Caco-2 (cell line): Measurements from ENCODE around the gene LIM2. TPM values are rescaled to one million over a fixed set of nuclear protein-coding genes. Genes with fewer than 3 reads are reported as not detected.
A peak's percentile ranks its signal among the peaks of the same experiment; 100 is the strongest.
"Not testable (repeated sequence)": the region's sequence is repeated elsewhere in the genome, so short reads cannot be mapped to it uniquely, and the experiment has no call there.

Experiments
- BruUV-seq: library from RNA; stranded (reverse); fragments of 400-500 nt; replicated peaks from 2 replicates; lab custom pipeline; 2021; lab: Mats Ljungman, UMichigan
- CTCF ChIA-PET: fragments of 300-600 bp; sonication (Branson Sonifier 250); formaldehyde crosslinking; loops from one replicate; lab custom pipeline; 2022; ENCODE audit warnings: antibody characterized with exemption; lab: Charles Lee
- POLR2A ChIA-PET: fragments of 300-600 bp; sonication (Branson Sonifier 250); formaldehyde crosslinking; loops from one replicate; lab custom pipeline; 2022; ENCODE audit warnings: antibody characterized with exemption; lab: Charles Lee
- DNase-seq, 2 experiments: peaks; one replicate each; pipeline versions ENCODE4 v3.0.0 to v3.0.0-alpha.2; 2020 to 2022
- H3K27me3 ChIP-seq: replicated peaks from 2 replicates; pipeline ENCODE4 v1.6.0; 2011; ENCODE audit warnings: low read length; ENCODE audit not compliant: control insufficient read depth, insufficient read depth
- H3K36me3 ChIP-seq: 2 replicates; pipeline ENCODE4 v1.5.1; 2011; ENCODE audit warnings: low read length; ENCODE audit not compliant: control insufficient read depth, insufficient read depth
- H3K4me1 ChIP-seq: fragments of 250-450 bp; sonication (Bioruptor Pico); 2 replicates; pipeline ENCODE4 v1.5.1; 2020; ENCODE audit warnings: mild to moderate bottlenecking
- H3K4me3 ChIP-seq: 2 replicates; pipeline ENCODE4 v1.5.1; 2011; ENCODE audit warnings: low read depth, mild to moderate bottlenecking, control low read depth, low read length
- H3K9me3 ChIP-seq: fragments of 250-450 bp; sonication (Bioruptor Pico); 2 replicates; pipeline ENCODE4 v1.5.1; 2020; ENCODE audit warnings: mild to moderate bottlenecking, moderate library complexity
- H3K27ac Mint-ChIP-seq: one replicate; pipeline ENCODE4 v1.8.0; 2022; ENCODE audit warnings: mixed read lengths; ENCODE audit not compliant: unreplicated experiment
- H3K27me3 Mint-ChIP-seq: one replicate; pipeline ENCODE4 v1.8.0; 2022; ENCODE audit warnings: mixed read lengths; ENCODE audit not compliant: insufficient read depth, unreplicated experiment
- H3K36me3 Mint-ChIP-seq: one replicate; pipeline ENCODE4 v1.8.0; 2022; ENCODE audit warnings: mild to moderate bottlenecking, mixed read lengths; ENCODE audit not compliant: insufficient read depth, unreplicated experiment
- H3K4me1 Mint-ChIP-seq: one replicate; pipeline ENCODE4 v1.8.0; 2022; ENCODE audit warnings: low read depth, mixed read lengths; ENCODE audit not compliant: unreplicated experiment
- H3K4me3 Mint-ChIP-seq: one replicate; pipeline ENCODE4 v1.8.0; 2022; ENCODE audit warnings: mild to moderate bottlenecking, moderate library complexity, mixed read lengths; ENCODE audit not compliant: unreplicated experiment
- H3K9me3 Mint-ChIP-seq: one replicate; pipeline ENCODE4 v1.8.0; 2022; ENCODE audit warnings: mixed read lengths; ENCODE audit not compliant: unreplicated experiment
- CTCF ChIP-seq, 2 experiments: fragments of 200-600 bp in 1 of 2; IDR thresholded peaks; 1 replicate in 1 of 2; 2 replicates in 1 of 2; pipeline versions ENCODE4 v1.5.1 to v1.8.0; 2011 to 2022; ENCODE audit warnings: antibody characterized with exemption in 1 of 2, control low read depth in 1 of 2, inconsistent platforms in 1 of 2, low read depth in 1 of 2, low read length in 1 of 2, mild to moderate bottlenecking in 1 of 2, moderate library complexity in 1 of 2; ENCODE audit not compliant: insufficient read depth in 1 of 2, severe bottlenecking in 1 of 2, unreplicated experiment in 1 of 2
- intact Hi-C: fragments of 100-400 bp; cut with micrococcal nuclease; formaldehyde crosslinking; loops from one replicate; pipeline ENCODE4 v1.10.0; 2022; ENCODE audit not compliant: unreplicated experiment
- total RNA-seq: library from RNA; stranded (reverse); gene quantifications from 2 replicates; pipeline ENCODE4 v1.2.3, GENCODE V29; 2022

LIM2 gene
- total RNA-seq, 1 experiment from 2014 or later = not detected

GRCh38 chr19:51422053-51422448 lies 34.3 kb upstream of the LIM2 start:
- Histone ChIP-seq H3K27me3 (no peaks in the 10 kb centered on the region), H3K4me1 (no peaks in the 10 kb centered on the region), H3K9me3 (no peaks in the 10 kb centered on the region), H3K4me3 (no peak overlapping the region), H3K36me3 (no peaks in the 10 kb centered on the region)
- H3K4me3 Mint-ChIP-seq = no peak overlapping the region
- POLR2A ChIA-PET = no interaction called here
- no peak overlapping the region for H3K27ac Mint-ChIP-seq
- peak; percentile 87 to 94 for DNase-seq
- peak; percentile 98 to 99 for TF ChIP-seq CTCF (IDR thresholded peaks at IDR 0.05; ENCODE audit: insufficient read depth in 1 of 2, low read depth in 1 of 2, low read length in 1 of 2, severe bottlenecking in 1 of 2, unreplicated experiment in 1 of 2)
- intact Hi-C loops = loop anchor here (1.0 kb wide), 1 partner anchor 235 kb away; no protein-coding TSS in a partner anchor
- H3K36me3 Mint-ChIP-seq = no peaks in the 10 kb centered on the region
- no peaks in the 10 kb centered on the region for H3K4me1 Mint-ChIP-seq
- H3K27me3 Mint-ChIP-seq = peaks cover 3% of the 10 kb centered on the region
- CTCF ChIA-PET = interaction anchor here (0.5 to 1.9 kb wide), 10 partner anchors 9 to 356 kb away, joined by 3 to 21 read pairs (median 5); no protein-coding TSS in a partner anchor
- no TSS peak for BruUV-seq
- no peaks in the 10 kb centered on the region for H3K9me3 Mint-ChIP-seq

GRCh38 chr19:51421229-51422052 lies 33.7 kb upstream of the LIM2 start:
- H3K27me3 Mint-ChIP-seq = peaks cover 6% of the 10 kb centered on the region
- no peaks in the 10 kb centered on the region for H3K4me1 ChIP-seq
- no peaks in the 10 kb centered on the region for H3K27me3 ChIP-seq
- no peaks in the 10 kb centered on the region for H3K4me1 Mint-ChIP-seq
- no peak for TF ChIP-seq CTCF (IDR thresholded peaks at IDR 0.05; ENCODE audit: insufficient read depth in 1 of 2, low read depth in 1 of 2, low read length in 1 of 2, severe bottlenecking in 1 of 2, unreplicated experiment in 1 of 2)
- DNase-seq = no peak
- H3K9me3 Mint-ChIP-seq = no peaks in the 10 kb centered on the region
- no peaks in the 10 kb centered on the region for H3K36me3 Mint-ChIP-seq
- H3K36me3 ChIP-seq = no peaks in the 10 kb centered on the region
- BruUV-seq = no TSS peak
- no peaks in the 10 kb centered on the region for H3K9me3 ChIP-seq
- POLR2A ChIA-PET = no interaction called here
- intact Hi-C loops = loop anchor here (1.0 kb wide), 1 partner anchor 236 kb away; no protein-coding TSS in a partner anchor
- H3K4me3 Mint-ChIP-seq = no peak overlapping the region
- H3K27ac Mint-ChIP-seq = no peak overlapping the region
- no peak overlapping the region for H3K4me3 ChIP-seq
- CTCF ChIA-PET = interaction anchor here (0.5 to 1.9 kb wide), 10 partner anchors 10 to 356 kb away, joined by 3 to 21 read pairs (median 5); no protein-coding TSS in a partner anchor

- POLR2A ChIA-PET, BruUV-seq, H3K27me3 ChIP-seq, H3K4me3 Mint-ChIP-seq, H3K9me3 ChIP-seq, H3K4me1 ChIP-seq, H3K9me3 Mint-ChIP-seq, H3K4me3 ChIP-seq, DNase-seq, H3K36me3 Mint-ChIP-seq, H3K36me3 ChIP-seq, intact Hi-C loops, H3K27me3 Mint-ChIP-seq, H3K27ac Mint-ChIP-seq, H3K4me1 Mint-ChIP-seq: not testable (repeated sequence)
- CTCF ChIA-PET = interaction anchor here (0.7 kb wide), 1 partner anchor 59 kb away, joined by 3 read pairs; no protein-coding TSS in a partner anchor
Measured at GRCh38 chr19:51420511-51420910, 32.7 kb upstream of the LIM2 start.
